ENCODE measurements around the gene KDM4B. TPM values are rescaled to one million over a fixed set of nuclear protein-coding genes. Genes with fewer than 3 reads are reported as not detected.

Gene KDM4B
- total and polyA plus RNA-seq, 2 donors (not counting 1 experiment from before 2014, with no cell fraction given): 6.4 to 14.4 TPM

DNA sequence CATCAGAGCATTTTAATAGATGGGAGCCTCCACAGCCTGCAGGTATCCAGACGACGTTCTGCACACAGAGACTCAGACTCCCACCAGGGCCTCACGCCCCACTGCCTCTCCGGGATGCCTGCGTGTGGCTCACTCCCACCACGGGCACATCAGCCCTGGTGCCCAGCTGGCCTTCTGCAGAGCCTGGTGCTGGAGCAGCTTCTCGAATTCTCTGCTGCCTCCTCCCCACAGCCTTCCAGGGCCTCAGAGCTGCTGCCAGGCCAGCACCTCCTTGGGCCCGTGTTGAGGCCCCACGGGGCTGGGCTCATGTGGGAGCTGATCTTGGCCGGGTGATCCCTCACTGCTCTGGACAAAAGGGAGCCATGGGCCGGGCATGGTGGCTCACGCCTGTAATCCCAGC is 90.9 kb downstream of the KDM4B start:
- Histone ChIP-seq H4K20me1 (ENCODE audit: control insufficient read depth, extremely low read depth, insufficient read depth, low read length) (no peaks in the 10 kb centered on the region), H3K9ac (ENCODE audit: insufficient read depth, low read length) (no peak overlapping the region), H3K4me3 (replicated peaks in 1 of 4; ENCODE audit: control extremely low read depth in 1 of 4, insufficient read depth in 1 of 4, low read depth in 3 of 4, low read length in 4 of 4) (no peak overlapping the region), H3K4me2 (ENCODE audit: extremely low read depth, insufficient read depth, low read length) (no peak overlapping the region), H3K36me3 (ENCODE audit: control insufficient read depth, insufficient read depth, low read length) (peaks cover 4% of the 10 kb centered on the region), H3K9me3 (ENCODE audit: control insufficient read depth, insufficient read depth, low read depth, low read length) (no peaks in the 10 kb centered on the region), H3K4me1 (ENCODE audit: control insufficient read depth, extremely low read depth, insufficient read depth, low read length) (no peaks in the 10 kb centered on the region), H3K27me3 (ENCODE audit: control insufficient read depth, insufficient read depth, low read length) (no peaks in the 10 kb centered on the region), H2AFZ (ENCODE audit: low read length) (no peak overlapping the region), H3K79me2 (ENCODE audit: control insufficient read depth, insufficient read depth, low read length) (no peaks in the 10 kb centered on the region), H3K27ac (ENCODE audit: insufficient read depth, low read length) (no peak overlapping the region)
- no peak for DNase-seq (ENCODE audit: low read depth in 2 of 2)
- TF ChIP-seq EZH2 (IDR thresholded peaks at IDR 0.05; ENCODE audit: low read length, missing control alignments): no peak
- TF ChIP-seq, protein P1, sequence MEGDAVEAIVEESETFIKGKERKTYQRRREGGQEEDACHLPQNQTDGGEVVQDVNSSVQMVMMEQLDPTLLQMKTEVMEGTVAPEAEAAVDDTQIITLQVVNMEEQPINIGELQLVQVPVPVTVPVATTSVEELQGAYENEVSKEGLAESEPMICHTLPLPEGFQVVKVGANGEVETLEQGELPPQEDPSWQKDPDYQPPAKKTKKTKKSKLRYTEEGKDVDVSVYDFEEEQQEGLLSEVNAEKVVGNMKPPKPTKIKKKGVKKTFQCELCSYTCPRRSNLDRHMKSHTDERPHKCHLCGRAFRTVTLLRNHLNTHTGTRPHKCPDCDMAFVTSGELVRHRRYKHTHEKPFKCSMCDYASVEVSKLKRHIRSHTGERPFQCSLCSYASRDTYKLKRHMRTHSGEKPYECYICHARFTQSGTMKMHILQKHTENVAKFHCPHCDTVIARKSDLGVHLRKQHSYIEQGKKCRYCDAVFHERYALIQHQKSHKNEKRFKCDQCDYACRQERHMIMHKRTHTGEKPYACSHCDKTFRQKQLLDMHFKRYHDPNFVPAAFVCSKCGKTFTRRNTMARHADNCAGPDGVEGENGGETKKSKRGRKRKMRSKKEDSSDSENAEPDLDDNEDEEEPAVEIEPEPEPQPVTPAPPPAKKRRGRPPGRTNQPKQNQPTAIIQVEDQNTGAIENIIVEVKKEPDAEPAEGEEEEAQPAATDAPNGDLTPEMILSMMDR (conservative IDR thresholded peaks at IDR 0.05 in 1 of 2, IDR thresholded peaks at IDR 0.05 in 1 of 2; ENCODE audit: low read depth in 1 of 2, low read length in 2 of 2): no peak

DNA sequence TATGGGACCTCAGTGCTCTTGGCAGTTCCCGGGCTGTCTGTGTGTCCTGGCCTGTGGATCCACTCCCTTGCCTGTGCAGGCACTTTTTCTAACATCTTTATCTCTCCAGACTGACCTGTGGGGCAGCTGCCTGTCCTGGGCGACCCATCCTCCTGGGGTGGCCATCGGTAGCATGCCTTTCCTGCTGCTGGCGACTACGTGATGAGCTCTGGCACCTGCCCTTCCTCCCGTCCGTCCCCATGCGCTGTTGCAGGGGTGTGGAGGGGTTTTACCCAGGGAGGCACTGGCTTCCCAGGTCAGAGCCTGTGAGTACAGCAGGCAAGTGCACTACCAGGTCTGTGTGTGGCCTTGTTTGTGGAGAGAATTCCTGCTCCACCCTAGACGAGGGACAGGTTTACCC is 93.3 kb downstream of the KDM4B start:
- DNase-seq (ENCODE audit: low read depth in 2 of 2): no peak
- H3K27me3 ChIP-seq (ENCODE audit: control insufficient read depth, insufficient read depth, low read length): no peaks in the 10 kb centered on the region
- H3K79me2 ChIP-seq (ENCODE audit: control insufficient read depth, insufficient read depth, low read length): no peaks in the 10 kb centered on the region
- H3K4me3 ChIP-seq (replicated peaks in 1 of 4; ENCODE audit: control extremely low read depth in 1 of 4, insufficient read depth in 1 of 4, low read depth in 3 of 4, low read length in 4 of 4): no peak overlapping the region
- H4K20me1 ChIP-seq (ENCODE audit: control insufficient read depth, extremely low read depth, insufficient read depth, low read length): no peaks in the 10 kb centered on the region
- H3K36me3 ChIP-seq (ENCODE audit: control insufficient read depth, insufficient read depth, low read length): peaks cover 6% of the 10 kb centered on the region
- no peak overlapping the region for H3K4me2 ChIP-seq (ENCODE audit: extremely low read depth, insufficient read depth, low read length)
- H3K9ac ChIP-seq (ENCODE audit: insufficient read depth, low read length): no peak overlapping the region
- H3K9me3 ChIP-seq (ENCODE audit: control insufficient read depth, insufficient read depth, low read depth, low read length): no peaks in the 10 kb centered on the region
- H2AFZ ChIP-seq (ENCODE audit: low read length): no peak overlapping the region
- no peak overlapping the region for H3K27ac ChIP-seq (ENCODE audit: insufficient read depth, low read length)
- TF ChIP-seq, protein P1 (conservative IDR thresholded peaks at IDR 0.05 in 1 of 2, IDR thresholded peaks at IDR 0.05 in 1 of 2; ENCODE audit: low read depth in 1 of 2, low read length in 2 of 2): no peak
- TF ChIP-seq EZH2 (IDR thresholded peaks at IDR 0.05; ENCODE audit: low read length, missing control alignments): no peak
- H3K4me1 ChIP-seq (ENCODE audit: control insufficient read depth, extremely low read depth, insufficient read depth, low read length): no peaks in the 10 kb centered on the region

DNA sequence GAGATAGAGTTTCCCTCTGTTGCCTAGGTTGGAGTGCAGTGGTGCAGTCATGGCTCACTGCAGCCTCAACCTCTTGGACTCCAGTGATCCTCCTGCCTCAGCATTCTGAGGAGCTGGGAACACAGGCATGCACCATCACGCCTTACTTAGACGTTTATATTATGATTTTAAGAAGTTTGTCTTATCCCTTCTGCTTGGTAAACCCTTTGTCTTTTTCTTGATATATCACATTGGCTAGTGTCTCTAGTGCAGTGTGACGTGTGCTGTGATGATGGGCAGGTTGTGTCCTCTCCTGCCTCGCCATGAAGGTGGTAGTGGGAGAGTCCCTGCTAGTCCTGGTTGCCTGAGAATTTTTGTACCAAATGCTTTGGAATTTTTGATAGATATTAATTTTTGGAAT is 93.9 kb downstream of the KDM4B start:
- no peak overlapping the region for H3K4me2 ChIP-seq (ENCODE audit: extremely low read depth, insufficient read depth, low read length)
- peaks cover 6% of the 10 kb centered on the region for H3K36me3 ChIP-seq (ENCODE audit: control insufficient read depth, insufficient read depth, low read length)
- TF ChIP-seq, protein P1 (conservative IDR thresholded peaks at IDR 0.05 in 1 of 2, IDR thresholded peaks at IDR 0.05 in 1 of 2; ENCODE audit: low read depth in 1 of 2, low read length in 2 of 2): no peak
- TF ChIP-seq EZH2 (IDR thresholded peaks at IDR 0.05; ENCODE audit: low read length, missing control alignments): no peak
- no peaks in the 10 kb centered on the region for H3K27me3 ChIP-seq (ENCODE audit: control insufficient read depth, insufficient read depth, low read length)
- H3K4me3 ChIP-seq (replicated peaks in 1 of 4; ENCODE audit: control extremely low read depth in 1 of 4, insufficient read depth in 1 of 4, low read depth in 3 of 4, low read length in 4 of 4): no peak overlapping the region
- H3K9me3 ChIP-seq (ENCODE audit: control insufficient read depth, insufficient read depth, low read depth, low read length): no peaks in the 10 kb centered on the region
- DNase-seq (ENCODE audit: low read depth in 2 of 2): no peak
- no peaks in the 10 kb centered on the region for H3K4me1 ChIP-seq (ENCODE audit: control insufficient read depth, extremely low read depth, insufficient read depth, low read length)
- no peak overlapping the region for H2AFZ ChIP-seq (ENCODE audit: low read length)
- no peaks in the 10 kb centered on the region for H4K20me1 ChIP-seq (ENCODE audit: control insufficient read depth, extremely low read depth, insufficient read depth, low read length)
- H3K9ac ChIP-seq (ENCODE audit: insufficient read depth, low read length): no peak overlapping the region
- no peak overlapping the region for H3K27ac ChIP-seq (ENCODE audit: insufficient read depth, low read length)
- H3K79me2 ChIP-seq (ENCODE audit: control insufficient read depth, insufficient read depth, low read length): no peaks in the 10 kb centered on the region
